HG02571 (cell line): ENCODE data around the gene RFX8.
"Not testable (repeated sequence)": the region's sequence is repeated elsewhere in the genome, so short reads cannot be mapped to it uniquely, and the experiment has no call there.

Experiments
- ATAC-seq: cut with Tn5 transposase; IDR thresholded peaks from one replicate; pipeline ENCODE4 v1.9.1; 2021; ENCODE audit warnings: mild to moderate bottlenecking, moderate library complexity; ENCODE audit not compliant: unreplicated experiment

RFX8 gene

GRCh38 chr2:101474731-101475384, at the start of gene RFX8:
RFX8 (minus strand) TSS chr2:101475112; CDS start chr2:101466848, 8,264 bp downstream.
- ATAC-seq: no peak

DNA sequence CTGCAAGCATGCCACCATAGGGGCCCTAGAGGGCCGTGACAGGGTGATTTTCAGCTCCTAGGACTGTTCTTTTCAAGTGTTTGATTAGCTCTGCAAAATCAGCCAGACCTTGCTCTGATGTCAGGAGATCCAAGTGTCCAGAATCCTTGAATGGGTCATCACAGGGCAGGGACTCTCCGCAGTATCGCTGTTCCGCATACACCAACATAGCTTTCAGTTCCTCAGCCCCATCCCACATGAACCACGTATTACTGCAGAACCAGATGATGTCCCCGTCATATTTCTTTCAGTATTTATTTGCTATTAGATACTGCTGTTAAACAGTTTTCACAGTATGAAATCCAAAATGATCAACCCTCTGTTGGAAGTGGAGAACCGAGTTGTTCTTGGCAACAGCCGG, 46.6 kb upstream of the RFX8 start:
- no peak for ATAC-seq

DNA sequence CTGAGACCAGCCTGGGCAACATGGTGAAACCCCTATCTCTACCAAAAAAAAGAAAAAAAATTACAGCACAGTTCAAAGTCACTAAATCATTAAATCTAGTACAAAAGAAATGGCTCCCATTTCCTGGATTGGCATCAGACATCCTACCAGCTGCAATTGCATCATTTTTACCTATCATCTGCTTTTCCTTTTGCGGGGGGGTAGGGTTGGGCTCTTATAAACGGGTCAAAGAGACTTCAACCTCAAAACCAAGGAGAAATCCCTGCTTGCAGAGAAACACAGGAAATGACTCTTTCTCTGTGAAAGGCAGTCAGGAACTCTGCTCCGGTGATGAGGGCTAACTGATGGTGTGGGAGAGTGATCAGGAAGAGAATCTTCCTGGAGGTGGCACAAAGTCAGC, 45.3 kb upstream of the RFX8 start:
- no peak for ATAC-seq

DNA sequence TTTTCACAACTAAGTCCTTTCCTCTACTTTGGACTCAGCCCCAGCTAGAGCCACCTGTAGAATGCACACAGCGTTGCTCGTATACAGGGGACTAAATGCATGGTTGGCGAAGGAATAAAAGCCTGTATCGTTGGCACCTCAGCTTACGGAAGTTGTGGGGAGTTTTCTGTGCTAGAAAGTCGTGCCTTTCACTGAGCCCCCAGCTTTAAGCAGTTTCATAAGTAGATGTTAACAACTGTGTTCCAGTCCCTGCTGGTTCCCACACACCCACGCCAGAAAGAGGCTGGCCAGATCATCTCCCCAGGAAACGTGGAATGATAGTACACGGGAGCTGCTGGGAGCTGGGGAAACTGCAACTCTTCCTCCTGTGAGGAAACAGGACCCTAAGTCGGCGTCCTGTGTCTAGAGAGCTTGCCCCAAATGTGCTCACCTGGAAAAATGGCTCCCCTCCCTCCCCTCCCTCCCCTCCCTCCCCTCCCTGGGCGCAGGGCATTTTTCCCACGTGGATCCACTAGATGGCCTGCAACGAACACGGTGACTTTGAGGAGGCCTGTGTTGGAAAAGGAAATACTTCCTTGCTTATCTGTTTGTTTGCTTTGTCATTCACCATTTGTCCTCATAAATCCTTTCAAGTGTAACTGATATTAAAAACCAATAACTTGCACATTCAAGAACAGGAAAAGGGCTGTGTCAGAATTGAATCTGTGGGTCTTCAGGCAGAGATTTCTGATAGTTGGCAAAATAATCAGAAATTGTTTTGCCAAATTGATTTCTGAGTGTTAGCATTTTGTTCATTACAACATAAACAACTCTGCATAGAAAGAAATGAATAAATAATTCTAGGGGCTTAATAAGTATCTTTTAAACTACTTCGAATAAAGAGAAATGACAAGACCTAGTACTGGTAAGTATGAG, 43.9 kb upstream of the RFX8 start:
- no peak for ATAC-seq

- no peak for ATAC-seq
Measured at GRCh38 chr2:101517758-101518271, 42.9 kb upstream of the RFX8 start.

DNA sequence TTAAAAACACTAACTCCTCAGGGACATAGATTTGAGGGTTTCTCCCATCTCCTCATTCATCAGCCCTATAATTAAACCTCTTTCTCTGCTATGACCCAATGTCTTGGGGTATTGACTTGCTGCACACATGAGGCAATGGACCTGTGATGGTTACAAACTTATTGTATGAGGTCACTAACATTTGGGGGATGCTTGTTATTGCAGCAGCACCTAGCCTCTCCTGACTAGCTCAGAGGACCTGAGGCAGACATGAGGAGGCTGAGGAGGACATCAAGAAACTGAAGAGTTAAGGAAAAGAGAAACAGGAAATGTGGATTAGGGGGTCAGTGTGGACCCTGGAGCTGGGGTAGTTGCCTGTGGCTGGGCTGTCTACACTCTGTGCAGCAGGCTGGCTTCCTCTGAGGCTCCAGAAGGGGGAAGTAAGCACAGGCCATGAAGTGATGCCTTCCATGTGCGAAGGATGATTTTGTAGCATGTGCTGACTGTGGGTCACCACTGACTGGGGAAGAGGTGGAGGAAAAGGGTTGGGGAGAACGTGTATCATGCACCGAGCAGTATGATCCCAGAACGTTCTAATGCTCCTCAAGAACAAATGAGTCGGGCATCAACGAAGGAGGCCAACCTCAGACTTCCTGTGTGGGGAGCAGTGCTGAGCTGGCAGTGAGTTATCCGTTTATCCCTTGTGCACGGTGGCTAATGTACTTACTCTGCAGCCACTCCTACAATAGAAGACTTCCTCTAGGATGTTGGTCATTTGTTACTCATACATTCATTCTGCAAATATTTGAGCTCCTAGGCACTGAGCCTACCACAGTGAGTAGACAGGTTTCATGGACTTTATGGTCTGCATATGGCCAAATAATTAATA, 42.1 kb upstream of the RFX8 start:
- ATAC-seq: no peak

DNA sequence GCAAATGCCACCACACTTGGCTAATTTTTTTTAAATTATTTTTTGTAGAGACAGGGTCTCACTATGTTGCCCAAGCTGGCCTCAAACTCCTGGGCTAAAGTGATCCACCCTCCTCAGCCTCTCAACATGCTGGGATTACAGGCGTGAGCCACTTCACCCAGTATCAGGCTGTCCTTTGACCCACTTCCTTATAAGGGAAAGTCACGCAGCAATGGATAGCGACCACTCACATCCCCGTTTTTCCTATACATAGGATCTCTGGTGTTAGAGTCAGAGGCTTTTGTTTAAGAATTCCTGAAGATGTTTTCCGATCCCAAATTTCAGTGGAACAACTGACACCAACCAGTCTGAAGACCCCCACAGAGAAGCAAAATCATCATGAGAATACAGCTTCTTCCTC, 41.4 kb upstream of the RFX8 start:
- no peak for ATAC-seq

DNA sequence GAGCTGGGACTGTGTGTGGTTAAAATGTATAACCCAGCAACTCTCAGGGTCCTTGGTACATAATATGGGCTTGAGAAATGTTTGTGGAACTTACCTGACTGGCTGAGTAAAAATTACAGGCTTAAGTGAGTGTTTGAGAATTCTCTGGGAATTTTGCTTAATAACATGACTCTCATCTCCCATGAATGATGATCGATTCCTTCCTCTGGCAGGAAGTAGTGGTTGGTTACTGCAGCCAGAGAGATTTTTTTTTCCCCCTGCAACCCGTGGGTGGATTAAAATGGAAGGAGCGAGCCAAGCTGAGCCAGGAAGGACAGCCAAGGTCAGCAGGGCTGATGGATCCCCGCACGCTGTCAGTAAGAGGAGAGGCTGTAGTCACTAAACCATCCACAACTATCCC, 40.6 kb upstream of the RFX8 start:
- no peak for ATAC-seq

- ATAC-seq: no peak
Measured at GRCh38 chr2:101512993-101513392, 38.1 kb upstream of the RFX8 start.

DNA sequence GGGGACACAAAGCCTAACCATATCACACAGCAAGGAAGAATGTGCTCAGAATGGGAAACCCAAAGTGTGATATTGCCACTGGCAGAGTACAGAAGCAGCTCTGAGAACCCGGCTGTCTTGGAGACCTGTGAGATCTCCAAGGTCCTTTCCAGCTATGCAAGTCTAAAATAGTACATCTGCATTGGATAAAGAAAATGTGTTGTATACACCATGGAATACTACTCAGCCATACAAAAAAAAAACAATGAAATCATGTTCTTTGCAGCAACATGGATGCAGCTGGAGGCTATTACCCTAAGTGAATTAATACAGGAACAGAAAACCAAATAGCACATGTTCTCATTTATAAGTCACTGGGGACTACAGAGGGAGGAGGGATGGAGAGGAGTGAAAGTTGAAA, 36.5 kb upstream of the RFX8 start:
- ATAC-seq: no peak

GRCh38 chr2:101509499-101510284, 34.8 kb upstream of the RFX8 start:
- no peak for ATAC-seq

GRCh38 chr2:101508636-101509035, 33.7 kb upstream of the RFX8 start:
- ATAC-seq: no peak

- ATAC-seq: not testable (repeated sequence)
Measured at GRCh38 chr2:101505276-101505675, 30.4 kb upstream of the RFX8 start.

DNA sequence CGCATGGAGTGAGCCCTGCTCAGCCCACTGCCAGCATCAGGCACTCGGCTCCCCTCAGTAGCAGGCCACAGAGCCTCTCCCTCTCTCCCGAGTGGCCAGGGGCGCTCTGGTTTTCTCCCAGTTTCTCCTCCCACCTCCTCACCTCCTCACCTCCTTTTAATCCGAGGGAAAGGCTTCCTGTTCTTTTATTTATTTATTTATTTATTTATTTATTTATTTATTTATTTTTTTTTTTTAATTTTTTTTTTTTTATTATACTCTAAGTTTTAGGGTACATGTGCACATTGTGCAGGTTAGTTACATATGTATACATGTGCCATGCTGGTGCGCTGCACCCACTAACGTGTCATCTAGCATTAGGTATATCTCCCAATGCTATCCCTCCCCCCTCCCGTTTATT, 29.8 kb upstream of the RFX8 start:
- not testable (repeated sequence) for ATAC-seq

GRCh38 chr2:101502095-101502494, 27.2 kb upstream of the RFX8 start:
- ATAC-seq: no peak

DNA sequence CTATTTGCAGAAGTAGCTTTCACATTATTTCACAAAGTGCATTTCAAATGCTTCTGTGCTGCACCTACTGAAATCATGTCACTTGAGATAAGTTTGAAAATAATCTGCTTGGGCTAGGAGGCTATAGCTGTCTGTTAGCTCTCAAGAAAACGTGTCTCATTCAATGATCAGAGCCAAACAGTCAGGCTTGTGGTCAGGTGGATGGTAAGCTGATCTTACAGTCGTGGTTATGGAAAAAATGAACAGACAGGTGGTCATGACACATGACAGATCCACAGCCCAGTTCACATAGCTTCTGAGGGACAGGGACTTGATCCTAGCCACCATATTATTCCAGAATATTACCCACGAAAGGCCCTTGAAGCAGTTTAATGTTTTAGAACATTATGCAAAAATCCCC, 26.5 kb upstream of the RFX8 start:
- no peak for ATAC-seq

DNA sequence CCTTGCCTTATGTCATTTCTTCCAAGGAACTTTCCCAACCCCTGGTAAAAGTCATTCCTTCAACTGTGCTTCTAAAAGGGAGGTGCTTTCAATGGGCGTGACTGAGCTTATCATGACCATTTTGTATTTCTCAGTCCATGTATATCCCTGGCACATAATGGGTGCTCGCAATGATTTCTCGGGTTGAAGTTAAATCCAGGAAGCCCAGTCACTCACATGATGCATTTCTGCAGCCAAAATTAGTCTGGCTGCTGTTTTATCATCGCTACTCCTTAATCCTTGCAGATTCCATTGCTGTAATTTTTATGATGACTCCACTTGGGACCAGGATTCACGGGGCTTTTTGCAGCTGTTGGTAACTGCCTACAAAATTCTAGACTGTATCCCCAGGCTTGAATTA, 25.9 kb upstream of the RFX8 start:
- no peak for ATAC-seq

- ATAC-seq: no peak
Measured at GRCh38 chr2:101500180-101500579, 25.3 kb upstream of the RFX8 start.

- ATAC-seq: no peak
Measured at GRCh38 chr2:101496279-101496678, 21.4 kb upstream of the RFX8 start.

DNA sequence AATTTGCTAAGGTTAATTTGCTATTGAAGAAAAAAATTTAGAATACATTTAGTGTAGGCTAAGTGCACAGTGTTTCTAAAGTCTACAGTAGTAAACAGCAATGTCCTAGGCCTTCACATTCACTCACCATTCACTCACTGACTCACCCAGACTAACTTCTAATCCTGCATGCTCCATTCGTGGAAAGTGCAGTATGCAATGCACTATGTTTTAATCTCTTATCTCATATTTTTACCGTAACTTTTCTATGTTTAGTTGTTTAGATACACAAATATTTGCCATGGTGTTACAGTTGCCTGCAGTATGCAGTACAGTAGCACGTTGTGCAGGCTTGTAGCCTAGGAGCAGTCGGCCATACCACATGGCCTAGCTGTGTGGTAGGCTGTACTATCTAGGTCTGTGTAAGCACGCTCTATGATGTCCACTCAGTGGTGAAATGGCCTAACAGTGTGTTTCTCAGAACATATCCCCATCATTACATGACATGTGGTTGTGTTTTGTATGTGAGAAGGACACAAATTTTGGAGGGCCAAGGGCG, 18.1 kb upstream of the RFX8 start:
- no peak for ATAC-seq
